Measurements from ENCODE around the gene NPLOC4. TPM values are rescaled to one million over a fixed set of nuclear protein-coding genes. Genes with fewer than 3 reads are reported as not detected.
A peak's percentile ranks its signal among the peaks of the same experiment; 100 is the strongest.

Gene NPLOC4
- total and polyA plus RNA-seq, 2 of the 13 experiments (the other 11 are each of a cell fraction or from before 2014, with no cell fraction given) = 57.0 to 97.0 TPM

DNA sequence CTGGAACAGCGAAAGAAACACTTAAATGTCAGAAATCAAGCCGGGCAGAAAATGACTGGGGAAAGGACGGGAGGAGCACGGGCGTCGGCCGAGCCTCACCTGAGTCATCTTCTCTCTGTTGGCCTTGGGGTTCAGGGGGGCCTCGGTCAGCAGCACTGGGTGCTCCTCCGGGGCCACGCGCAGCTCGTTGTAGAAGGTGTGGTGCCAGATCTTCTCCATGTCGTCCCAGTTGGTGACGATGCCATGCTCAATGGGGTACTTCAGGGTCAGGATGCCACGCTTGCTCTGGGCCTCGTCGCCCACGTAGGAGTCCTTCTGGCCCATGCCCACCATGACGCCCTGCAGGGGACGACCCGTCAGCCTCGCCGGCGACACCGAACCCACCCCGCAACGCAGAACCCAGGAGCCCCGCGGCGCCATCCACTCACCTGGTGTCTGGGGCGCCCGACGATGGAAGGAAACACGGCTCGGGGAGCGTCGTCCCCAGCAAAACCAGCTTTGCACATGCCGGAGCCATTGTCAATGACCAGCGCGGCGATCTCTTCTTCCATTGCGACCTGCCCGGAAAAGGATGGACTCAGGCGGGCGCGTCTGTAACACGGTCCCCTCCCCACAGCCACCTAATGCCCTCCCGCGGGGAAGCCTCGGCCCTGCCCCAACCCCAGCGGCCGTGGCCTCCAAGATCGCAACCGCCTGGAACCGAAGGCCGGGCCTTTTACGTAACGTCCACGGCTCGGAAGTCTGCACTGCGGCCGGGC is 124.9 kb downstream of the NPLOC4 start (continued):
- TF ChIP-seq, protein P1, sequence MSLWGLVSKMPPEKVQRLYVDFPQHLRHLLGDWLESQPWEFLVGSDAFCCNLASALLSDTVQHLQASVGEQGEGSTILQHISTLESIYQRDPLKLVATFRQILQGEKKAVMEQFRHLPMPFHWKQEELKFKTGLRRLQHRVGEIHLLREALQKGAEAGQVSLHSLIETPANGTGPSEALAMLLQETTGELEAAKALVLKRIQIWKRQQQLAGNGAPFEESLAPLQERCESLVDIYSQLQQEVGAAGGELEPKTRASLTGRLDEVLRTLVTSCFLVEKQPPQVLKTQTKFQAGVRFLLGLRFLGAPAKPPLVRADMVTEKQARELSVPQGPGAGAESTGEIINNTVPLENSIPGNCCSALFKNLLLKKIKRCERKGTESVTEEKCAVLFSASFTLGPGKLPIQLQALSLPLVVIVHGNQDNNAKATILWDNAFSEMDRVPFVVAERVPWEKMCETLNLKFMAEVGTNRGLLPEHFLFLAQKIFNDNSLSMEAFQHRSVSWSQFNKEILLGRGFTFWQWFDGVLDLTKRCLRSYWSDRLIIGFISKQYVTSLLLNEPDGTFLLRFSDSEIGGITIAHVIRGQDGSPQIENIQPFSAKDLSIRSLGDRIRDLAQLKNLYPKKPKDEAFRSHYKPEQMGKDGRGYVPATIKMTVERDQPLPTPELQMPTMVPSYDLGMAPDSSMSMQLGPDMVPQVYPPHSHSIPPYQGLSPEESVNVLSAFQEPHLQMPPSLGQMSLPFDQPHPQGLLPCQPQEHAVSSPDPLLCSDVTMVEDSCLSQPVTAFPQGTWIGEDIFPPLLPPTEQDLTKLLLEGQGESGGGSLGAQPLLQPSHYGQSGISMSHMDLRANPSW (CRISPR knock-in tag; IDR thresholded peaks at IDR 0.05; ENCODE audit: borderline replicate concordance) = no peak
- TF ChIP-seq PAWR (CRISPR knock-in tag; IDR thresholded peaks at IDR 0.05; ENCODE audit: borderline replicate concordance) (0 out of 2 replicates have a peak, but pooled peaks have one; percentile 32), HNRNPUL1 (IDR thresholded peaks at IDR 0.05; ENCODE audit: low read depth, low read length) (no peak), ZNF788 (CRISPR knock-in tag; IDR thresholded peaks at IDR 0.05; ENCODE audit: borderline replicate concordance) (no peak; the same call in 1 of the 2 replicates), NFE2L1 (CRISPR knock-in tag; IDR thresholded peaks at IDR 0.05; ENCODE audit: borderline replicate concordance) (no peak), NRL (CRISPR knock-in tag; IDR thresholded peaks at IDR 0.05; ENCODE audit: borderline replicate concordance) (peak; percentile 36; the same call in 1 of the 2 replicates), ZNF292 (CRISPR knock-in tag; IDR thresholded peaks at IDR 0.05; ENCODE audit: borderline replicate concordance, low read depth) (no peak), FLYWCH1 (CRISPR knock-in tag; IDR thresholded peaks at IDR 0.05) (no peak), KAT2B (IDR thresholded peaks at IDR 0.05; ENCODE audit: borderline replicate concordance, low read depth, low read length) (no peak), RAD51 (IDR thresholded peaks at IDR 0.05; ENCODE audit: borderline replicate concordance) (no peak), ZNF430 (CRISPR knock-in tag; IDR thresholded peaks at IDR 0.05) (peak; percentile 66; the same call in 1 of the 2 replicates), AHR (CRISPR knock-in tag; IDR thresholded peaks at IDR 0.05) (no peak), ZNF547 (CRISPR knock-in tag; IDR thresholded peaks at IDR 0.05) (peak; percentile 25; the same call in 1 of the 2 replicates), ZNF598 (CRISPR knock-in tag; IDR thresholded peaks at IDR 0.05; ENCODE audit: borderline replicate concordance) (no peak), MYNN (CRISPR knock-in tag; IDR thresholded peaks at IDR 0.05; ENCODE audit: low read depth) (no peak), GZF1 (CRISPR knock-in tag; IDR thresholded peaks at IDR 0.05) (no peak; the same call in 1 of the 2 replicates), ETV5 (CRISPR knock-in tag; IDR thresholded peaks at IDR 0.05; ENCODE audit: borderline replicate concordance) (no peak), NCOR1 (IDR thresholded peaks at IDR 0.05; ENCODE audit: borderline replicate concordance, low read length) (no peak)
- TF ChIP-seq, protein P2, sequence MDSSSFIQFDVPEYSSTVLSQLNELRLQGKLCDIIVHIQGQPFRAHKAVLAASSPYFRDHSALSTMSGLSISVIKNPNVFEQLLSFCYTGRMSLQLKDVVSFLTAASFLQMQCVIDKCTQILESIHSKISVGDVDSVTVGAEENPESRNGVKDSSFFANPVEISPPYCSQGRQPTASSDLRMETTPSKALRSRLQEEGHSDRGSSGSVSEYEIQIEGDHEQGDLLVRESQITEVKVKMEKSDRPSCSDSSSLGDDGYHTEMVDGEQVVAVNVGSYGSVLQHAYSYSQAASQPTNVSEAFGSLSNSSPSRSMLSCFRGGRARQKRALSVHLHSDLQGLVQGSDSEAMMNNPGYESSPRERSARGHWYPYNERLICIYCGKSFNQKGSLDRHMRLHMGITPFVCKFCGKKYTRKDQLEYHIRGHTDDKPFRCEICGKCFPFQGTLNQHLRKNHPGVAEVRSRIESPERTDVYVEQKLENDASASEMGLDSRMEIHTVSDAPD (CRISPR knock-in tag; IDR thresholded peaks at IDR 0.05) = no peak
- TF ChIP-seq, protein P3, sequence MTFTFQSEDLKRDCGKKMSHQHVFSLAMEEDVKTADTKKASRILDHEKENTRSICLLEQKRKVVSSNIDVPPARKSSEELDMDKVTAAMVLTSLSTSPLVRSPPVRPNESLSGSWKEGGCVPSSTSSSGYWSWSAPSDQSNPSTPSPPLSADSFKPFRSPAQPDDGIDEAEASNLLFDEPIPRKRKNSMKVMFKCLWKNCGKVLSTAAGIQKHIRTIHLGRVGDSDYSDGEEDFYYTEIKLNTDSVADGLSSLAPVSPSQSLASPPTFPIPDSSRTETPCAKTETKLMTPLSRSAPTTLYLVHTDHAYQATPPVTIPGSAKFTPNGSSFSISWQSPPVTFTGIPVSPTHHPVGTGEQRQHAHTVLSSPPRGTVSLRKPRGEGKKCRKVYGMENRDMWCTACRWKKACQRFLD (CRISPR knock-in tag; IDR thresholded peaks at IDR 0.05; ENCODE audit: borderline replicate concordance) = no peak
- TF ChIP-seq, protein P4, sequence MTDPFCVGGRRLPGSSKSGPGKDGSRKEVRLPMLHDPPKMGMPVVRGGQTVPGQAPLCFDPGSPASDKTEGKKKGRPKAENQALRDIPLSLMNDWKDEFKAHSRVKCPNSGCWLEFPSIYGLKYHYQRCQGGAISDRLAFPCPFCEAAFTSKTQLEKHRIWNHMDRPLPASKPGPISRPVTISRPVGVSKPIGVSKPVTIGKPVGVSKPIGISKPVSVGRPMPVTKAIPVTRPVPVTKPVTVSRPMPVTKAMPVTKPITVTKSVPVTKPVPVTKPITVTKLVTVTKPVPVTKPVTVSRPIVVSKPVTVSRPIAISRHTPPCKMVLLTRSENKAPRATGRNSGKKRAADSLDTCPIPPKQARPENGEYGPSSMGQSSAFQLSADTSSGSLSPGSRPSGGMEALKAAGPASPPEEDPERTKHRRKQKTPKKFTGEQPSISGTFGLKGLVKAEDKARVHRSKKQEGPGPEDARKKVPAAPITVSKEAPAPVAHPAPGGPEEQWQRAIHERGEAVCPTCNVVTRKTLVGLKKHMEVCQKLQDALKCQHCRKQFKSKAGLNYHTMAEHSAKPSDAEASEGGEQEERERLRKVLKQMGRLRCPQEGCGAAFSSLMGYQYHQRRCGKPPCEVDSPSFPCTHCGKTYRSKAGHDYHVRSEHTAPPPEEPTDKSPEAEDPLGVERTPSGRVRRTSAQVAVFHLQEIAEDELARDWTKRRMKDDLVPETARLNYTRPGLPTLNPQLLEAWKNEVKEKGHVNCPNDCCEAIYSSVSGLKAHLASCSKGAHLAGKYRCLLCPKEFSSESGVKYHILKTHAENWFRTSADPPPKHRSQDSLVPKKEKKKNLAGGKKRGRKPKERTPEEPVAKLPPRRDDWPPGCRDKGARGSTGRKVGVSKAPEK (CRISPR knock-in tag; IDR thresholded peaks at IDR 0.05; ENCODE audit: borderline replicate concordance) = peak; percentile 48; the same call in 1 of the 2 replicates

All from HepG2 (cell line).